OCI-LY1 (cell line): ENCODE measurements around the gene CSRNP2.

ENCODE experiments used
- EZH2 ChIP-seq: fragments of 200-600 bp; sonication (generic), shearing (Covaris generic); IDR thresholded peaks from 2 replicates; pipeline ENCODE4 v1.8.0; 2017; ENCODE audit warnings: borderline replicate concordance, mixed run types, mild to moderate bottlenecking, antibody characterized with exemption, low read length, moderate library complexity, mixed read lengths
- TF ChIP-seq, protein P1 (sequence below): fragments of 200-600 bp; sonication (generic), shearing (Covaris generic); IDR thresholded peaks from 2 replicates; pipeline ENCODE4 v1.5.1; 2017; ENCODE audit warnings: mild to moderate bottlenecking, antibody characterized with exemption, low read length, moderate library complexity, mixed read lengths

DNA sequence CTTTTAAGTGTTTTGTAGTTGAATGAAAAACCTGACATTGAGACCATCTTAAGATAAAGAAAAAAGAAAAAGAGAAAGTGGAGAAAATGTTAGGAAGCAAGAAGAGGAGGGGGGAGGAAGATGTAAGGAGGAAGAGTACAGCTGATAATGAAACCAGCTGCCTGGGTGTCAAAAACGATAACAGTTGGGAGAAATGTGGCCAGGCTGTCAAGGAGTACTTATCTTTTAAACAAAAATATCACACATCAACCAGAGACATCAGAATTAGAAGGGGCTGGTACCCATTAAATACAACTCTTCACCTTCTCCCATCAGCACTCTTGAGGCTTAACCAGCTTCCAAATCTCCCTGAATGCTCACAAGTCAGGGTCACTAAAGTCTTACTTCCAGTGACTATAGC lies 61.7 kb downstream of the CSRNP2 start:
- no peak for TF ChIP-seq EZH2
- TF ChIP-seq, protein P1, sequence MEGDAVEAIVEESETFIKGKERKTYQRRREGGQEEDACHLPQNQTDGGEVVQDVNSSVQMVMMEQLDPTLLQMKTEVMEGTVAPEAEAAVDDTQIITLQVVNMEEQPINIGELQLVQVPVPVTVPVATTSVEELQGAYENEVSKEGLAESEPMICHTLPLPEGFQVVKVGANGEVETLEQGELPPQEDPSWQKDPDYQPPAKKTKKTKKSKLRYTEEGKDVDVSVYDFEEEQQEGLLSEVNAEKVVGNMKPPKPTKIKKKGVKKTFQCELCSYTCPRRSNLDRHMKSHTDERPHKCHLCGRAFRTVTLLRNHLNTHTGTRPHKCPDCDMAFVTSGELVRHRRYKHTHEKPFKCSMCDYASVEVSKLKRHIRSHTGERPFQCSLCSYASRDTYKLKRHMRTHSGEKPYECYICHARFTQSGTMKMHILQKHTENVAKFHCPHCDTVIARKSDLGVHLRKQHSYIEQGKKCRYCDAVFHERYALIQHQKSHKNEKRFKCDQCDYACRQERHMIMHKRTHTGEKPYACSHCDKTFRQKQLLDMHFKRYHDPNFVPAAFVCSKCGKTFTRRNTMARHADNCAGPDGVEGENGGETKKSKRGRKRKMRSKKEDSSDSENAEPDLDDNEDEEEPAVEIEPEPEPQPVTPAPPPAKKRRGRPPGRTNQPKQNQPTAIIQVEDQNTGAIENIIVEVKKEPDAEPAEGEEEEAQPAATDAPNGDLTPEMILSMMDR, result no peak
